Upper lobe of right lung (tissue), 1 donor: ENCODE measurements around the gene PRKD3. TPM values are rescaled to one million over a fixed set of nuclear protein-coding genes. Genes with fewer than 3 reads are reported as not detected.

Experiments
- ATAC-seq: fragments of 200-7000 bp; cut with Tn5 transposase; one replicate; pipeline ENCODE4 v1.9.1; 2020; ENCODE audit warnings: mild to moderate bottlenecking, moderate library complexity
- DNase-seq: peaks from one replicate; pipeline ENCODE4 v3.0.0-alpha.2; 2020
- H3K27ac ChIP-seq: fragments of 200-600 bp; one replicate; pipeline ENCODE4 v1.8.0; 2022
- H3K27me3 ChIP-seq: fragments of 200-600 bp; one replicate; pipeline ENCODE4 v1.8.0; 2022; ENCODE audit warnings: mild to moderate bottlenecking
- H3K36me3 ChIP-seq: fragments of 200-600 bp; one replicate; pipeline ENCODE4 v1.8.0; 2022
- H3K4me1 ChIP-seq: fragments of 200-600 bp; one replicate; pipeline ENCODE4 v1.8.0; 2022
- H3K4me3 ChIP-seq: fragments of 200-600 bp; one replicate; pipeline ENCODE4 v1.8.0; 2022; ENCODE audit warnings: mild to moderate bottlenecking
- H3K9me3 ChIP-seq: fragments of 200-600 bp; one replicate; pipeline ENCODE4 v1.8.0; 2022
- CTCF ChIP-seq: fragments of 200-600 bp; IDR thresholded peaks from one replicate; pipeline ENCODE4 v1.8.0; 2022; ENCODE audit warnings: antibody characterized with exemption
- intact Hi-C: fragments of 100-400 bp; cut with DNase I; formaldehyde crosslinking; loops from one replicate; pipeline ENCODE4 v1.11.0; 2022
- total RNA-seq: library from RNA; stranded (reverse); fragmentation: NEBNext Ultra II Directional; extraction: Animal tissue kit (Norgen Biotek cat#: 25700); gene quantifications from one replicate; pipeline ENCODE4 v1.2.1, GENCODE V29; 2021
- donor health status: DM: no; HTN: yes; CAD: no; lungs with severe emphysema.

PRKD3 gene
- total RNA-seq, 1 donor from 2014 or later, result 43.6 TPM

GRCh38 chr2:37325625-37326071 lies 1.0 kb upstream of the PRKD3 start:
- intact Hi-C loops, result no loop called here
- no peaks in the 10 kb centered on the region for H3K27me3 ChIP-seq
- H3K27ac ChIP-seq, result peak overlapping the region; percentile 83
- no peaks in the 10 kb centered on the region for H3K9me3 ChIP-seq
- TF ChIP-seq CTCF, result no peak
- peaks cover 23% of the 10 kb centered on the region for H3K4me1 ChIP-seq
- ATAC-seq (no peak), DNase-seq (peak; percentile 60)
- H3K4me3 ChIP-seq, result peak overlapping the region; percentile 74
- no peaks in the 10 kb centered on the region for H3K36me3 ChIP-seq

DNA sequence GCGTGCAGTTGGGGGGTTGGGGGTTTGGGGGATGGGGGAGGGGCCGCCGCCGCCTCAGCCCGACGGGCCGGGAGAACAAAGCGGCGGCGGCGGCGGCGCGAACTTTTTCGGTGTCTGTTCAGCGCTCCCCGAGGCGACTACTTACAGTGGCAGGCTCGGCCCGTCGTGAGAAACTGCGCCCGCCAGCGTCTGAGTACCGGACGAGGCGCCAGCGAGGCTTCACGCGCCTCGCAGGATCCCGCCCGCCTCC lies 172 bp downstream of the PRKD3 start:
- H3K27ac ChIP-seq, result peak overlapping the region; percentile 83
- H3K36me3 ChIP-seq, result no peaks in the 10 kb centered on the region
- no peak for TF ChIP-seq CTCF
- intact Hi-C loops, result no loop called here
- no peaks in the 10 kb centered on the region for H3K27me3 ChIP-seq
- H3K9me3 ChIP-seq, result no peaks in the 10 kb centered on the region
- H3K4me1 ChIP-seq, result peaks cover 23% of the 10 kb centered on the region
- peak overlapping the region; percentile 74 for H3K4me3 ChIP-seq
- ATAC-seq, result no peak
- peak; percentile 92 for DNase-seq

DNA sequence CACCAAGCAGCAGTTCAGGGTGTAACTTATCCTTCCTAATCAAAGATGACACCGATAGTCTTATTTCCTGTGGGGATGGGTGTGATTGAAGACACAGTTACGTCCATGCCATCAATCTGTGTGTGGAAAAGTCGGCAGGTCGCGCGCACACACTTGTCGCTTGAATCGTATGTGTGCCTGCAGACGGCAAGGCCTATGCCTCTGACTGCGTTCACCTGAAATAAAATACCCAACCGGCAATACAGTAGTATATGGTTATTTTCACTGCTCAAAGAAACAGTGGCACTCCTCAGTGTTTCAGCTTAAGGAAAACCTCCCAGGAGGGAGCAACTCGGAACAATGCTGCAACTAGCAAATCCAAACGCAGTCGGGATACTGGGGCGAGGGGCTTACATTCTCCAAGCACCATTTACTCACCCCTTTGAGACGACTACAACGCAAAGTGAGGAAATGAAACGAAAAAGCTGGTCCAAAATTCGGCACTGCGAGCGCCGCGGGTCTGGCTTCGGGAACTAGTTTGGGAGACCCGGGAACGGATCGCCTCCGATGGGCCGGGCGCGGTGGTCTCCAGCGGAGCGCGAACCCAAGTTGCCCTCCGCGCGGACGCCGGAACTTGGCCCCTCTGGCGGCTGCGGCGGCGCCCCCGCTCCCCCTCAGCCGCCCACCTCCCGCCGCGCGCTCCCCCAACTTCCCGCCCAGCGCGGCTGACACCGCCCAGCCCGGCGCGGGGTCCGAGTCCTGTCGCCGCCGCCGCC lies 675 bp downstream of the PRKD3 start:
- Histone ChIP-seq H3K36me3 (no peaks in the 10 kb centered on the region), H3K4me1 (peaks cover 28% of the 10 kb centered on the region), H3K4me3 (peak overlapping the region; percentile 74), H3K27ac (peak overlapping the region; percentile 83), H3K27me3 (no peaks in the 10 kb centered on the region), H3K9me3 (no peaks in the 10 kb centered on the region)
- peak; percentile 43 for ATAC-seq
- peak; percentile 76 for DNase-seq
- no peak for TF ChIP-seq CTCF
- intact Hi-C loops, result no loop called here

DNA sequence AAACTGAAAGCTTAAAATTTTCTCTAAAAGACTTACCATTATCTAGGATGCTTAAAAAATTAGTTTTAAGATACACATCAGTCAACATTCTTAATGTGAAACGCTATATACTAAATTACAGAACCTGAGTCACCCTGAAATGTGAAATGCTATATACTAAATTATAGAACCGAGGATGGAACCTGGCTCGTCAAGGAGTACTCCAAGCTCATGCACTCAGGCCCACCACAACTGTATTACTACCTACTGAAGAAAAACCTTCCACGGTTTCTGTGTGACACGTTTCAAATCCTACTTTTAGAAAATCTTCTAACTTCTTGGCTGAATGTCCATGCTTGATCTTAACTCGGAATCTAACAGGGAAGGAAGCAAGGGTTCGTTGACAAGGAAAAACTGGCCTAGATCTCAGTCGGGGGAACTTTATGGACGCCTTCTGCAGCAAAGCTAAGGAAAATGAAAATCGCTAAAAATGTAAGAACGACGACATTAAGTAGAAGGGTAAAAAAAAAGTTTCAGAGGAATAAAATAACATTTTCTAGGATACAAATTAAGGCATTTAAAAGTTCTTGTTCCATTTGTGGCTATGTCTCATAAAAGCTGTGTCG lies 1.4 kb downstream of the PRKD3 start:
- ATAC-seq (no peak), DNase-seq (no peak)
- Histone ChIP-seq H3K4me1 (peaks cover 34% of the 10 kb centered on the region), H3K4me3 (peak overlapping the region; percentile 74), H3K27me3 (no peaks in the 10 kb centered on the region), H3K27ac (peak overlapping the region; percentile 83), H3K36me3 (no peaks in the 10 kb centered on the region), H3K9me3 (no peaks in the 10 kb centered on the region)
- intact Hi-C loops, result no loop called here
- no peak for TF ChIP-seq CTCF

DNA sequence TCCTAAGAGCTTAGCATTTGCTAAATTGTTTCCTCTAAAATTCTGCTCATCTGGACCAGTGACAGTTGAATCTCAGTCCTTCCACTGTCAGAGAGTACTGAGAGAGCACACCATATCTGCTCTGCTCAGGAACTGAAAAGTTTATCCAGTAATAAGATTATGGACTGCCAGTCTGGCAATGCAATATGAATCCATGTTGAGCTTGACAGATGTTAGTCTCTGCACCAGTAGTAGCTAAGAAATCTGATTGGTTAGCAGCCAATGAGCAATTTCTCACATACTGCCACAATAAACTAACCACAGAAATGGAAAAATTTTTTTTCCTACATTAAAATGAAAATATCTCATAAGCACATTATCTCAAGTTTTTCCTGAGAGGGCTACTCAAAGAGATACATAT lies 2.3 kb downstream of the PRKD3 start:
- no peak for DNase-seq
- H3K36me3 ChIP-seq, result no peaks in the 10 kb centered on the region
- no peak for TF ChIP-seq CTCF
- peaks cover 34% of the 10 kb centered on the region for H3K4me1 ChIP-seq
- no peaks in the 10 kb centered on the region for H3K9me3 ChIP-seq
- peak overlapping the region; percentile 74 for H3K4me3 ChIP-seq
- intact Hi-C loops, result no loop called here
- no peaks in the 10 kb centered on the region for H3K27me3 ChIP-seq
- no peak overlapping the region for H3K27ac ChIP-seq
- no peak for ATAC-seq
